Measurements from ENCODE around the gene TMEM53. TPM values are rescaled to one million over a fixed set of nuclear protein-coding genes. Genes with fewer than 3 reads are reported as not detected.

The TMEM53 gene
- total RNA-seq, 5 donors from 2014 or later (not counting 1 experiment from before 2014, with no cell fraction given) = 1.1 to 2.8 (median 2.2) TPM

DNA sequence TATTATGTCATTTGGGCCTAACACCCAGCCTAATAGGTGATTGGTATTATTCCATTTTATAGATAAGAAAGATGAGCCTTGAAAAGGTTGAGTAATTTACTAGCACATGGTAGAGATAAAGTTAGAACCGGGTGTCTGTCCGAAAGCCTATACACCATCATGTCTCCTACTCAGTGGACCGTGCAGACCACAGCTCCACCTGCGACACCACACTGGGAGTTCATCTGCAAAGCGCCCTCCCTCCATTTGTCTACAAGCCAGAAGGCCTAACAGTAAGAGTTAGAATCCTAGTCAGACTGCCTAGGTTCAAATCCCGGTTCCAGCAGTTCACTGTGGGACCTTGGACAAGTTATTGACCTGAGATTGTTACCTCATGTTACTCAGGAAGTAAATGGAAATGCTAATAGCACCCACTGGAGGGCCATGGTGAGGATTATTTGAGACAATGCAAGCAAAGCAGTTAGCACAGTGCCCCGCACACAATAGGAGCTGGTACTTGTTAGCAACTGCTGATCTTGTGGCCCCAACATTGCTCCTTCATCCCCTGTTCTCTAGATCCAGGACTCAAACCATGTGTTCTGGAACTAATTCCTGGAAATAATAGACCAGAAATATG, 20.7 kb upstream of the TMEM53 start:
- DNase-seq (no peak), ATAC-seq (replicated peaks in 1 of 4) (no peak)
- WGBS (ENCODE audit: insufficient coverage) = 83% methylated on average over 2 of the region's 7 CpGs
- Histone ChIP-seq H3K36me3 (ENCODE audit: control insufficient read depth in 2 of 2, extremely low read depth in 1 of 2, insufficient read depth in 1 of 2, low read length in 1 of 2) (no peaks in the 10 kb centered on the region), H3K4me3 (ENCODE audit: control insufficient read depth in 1 of 2, extremely low read depth in 1 of 2, low read length in 1 of 2) (no peak overlapping the region), H3K4me1 (ENCODE audit: control insufficient read depth in 1 of 2, extremely low read depth in 1 of 2, insufficient read depth in 2 of 2, low read length in 2 of 2) (peaks cover 15 to 18% of the 10 kb centered on the region in 2 experiments), H3K9me3 (no peaks in the 10 kb centered on the region), H3K27ac (ENCODE audit: low read length) (no peak overlapping the region), H3K27me3 (replicated peaks in 1 of 2; ENCODE audit: control insufficient read depth in 2 of 2, extremely low read depth in 1 of 2, insufficient read depth in 2 of 2, low read length in 1 of 2) (peaks cover 0 to 2% of the 10 kb centered on the region in 2 experiments)
- Mint-ChIP-seq H3K27ac (no peak overlapping the region), H3K4me3 (no peak overlapping the region), H3K4me1 (peaks cover 14 to 25% (median 15%) of the 10 kb centered on the region in 3 donors), H3K9me3 (no peaks in the 10 kb centered on the region), H3K27me3 (peaks cover 0 to 5% of the 10 kb centered on the region in 2 donors), H3K36me3 (no peaks in the 10 kb centered on the region)
- CTCF ChIA-PET = no interaction called here
- POLR2A ChIA-PET = interaction anchor here in 1 of 2 donors (0.7 kb wide), 1 partner anchor 31 kb away, joined by 6 read pairs; no protein-coding TSS in a partner anchor

DNA sequence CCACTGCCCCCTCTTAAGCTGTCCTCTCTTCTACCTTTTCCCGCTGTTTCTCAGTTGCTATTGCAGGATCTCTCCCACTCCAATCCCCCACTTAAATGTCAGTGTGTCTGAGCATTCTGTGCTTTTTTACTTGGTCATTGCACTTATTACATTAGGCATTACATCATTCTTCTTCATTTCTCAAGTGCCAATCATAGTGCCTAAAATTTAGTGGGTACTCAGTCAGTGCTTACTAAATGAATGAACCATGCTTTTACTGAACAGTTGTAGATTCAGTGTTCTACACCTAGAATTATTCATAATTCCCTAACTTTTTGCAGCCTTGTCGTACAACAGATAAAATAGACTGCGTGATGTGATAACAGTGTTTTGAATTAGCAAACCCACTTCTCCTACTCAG, 19.6 kb upstream of the TMEM53 start:
- Histone ChIP-seq H3K36me3 (ENCODE audit: control insufficient read depth in 2 of 2, extremely low read depth in 1 of 2, insufficient read depth in 1 of 2, low read length in 1 of 2) (no peaks in the 10 kb centered on the region), H3K27me3 (replicated peaks in 1 of 2; ENCODE audit: control insufficient read depth in 2 of 2, extremely low read depth in 1 of 2, insufficient read depth in 2 of 2, low read length in 1 of 2) (peaks cover 0 to 2% of the 10 kb centered on the region in 2 experiments), H3K4me1 (ENCODE audit: control insufficient read depth in 1 of 2, extremely low read depth in 1 of 2, insufficient read depth in 2 of 2, low read length in 2 of 2) (peaks cover 15 to 18% of the 10 kb centered on the region in 2 experiments), H3K4me3 (ENCODE audit: control insufficient read depth in 1 of 2, extremely low read depth in 1 of 2, low read length in 1 of 2) (no peak overlapping the region), H3K27ac (ENCODE audit: low read length) (no peak overlapping the region), H3K9me3 (no peaks in the 10 kb centered on the region)
- ChIA-PET CTCF (no interaction called here), POLR2A (no interaction called here)
- no peaks in the 10 kb centered on the region for H3K9me3 Mint-ChIP-seq
- ATAC-seq (replicated peaks in 1 of 4) = no peak
- peaks cover 0 to 5% of the 10 kb centered on the region in 2 donors for H3K27me3 Mint-ChIP-seq
- WGBS (ENCODE audit: insufficient coverage) = 100% methylated on average over 1 of the region's 3 CpGs
- peaks cover 14 to 25% (median 15%) of the 10 kb centered on the region in 3 donors for H3K4me1 Mint-ChIP-seq
- no peak overlapping the region for H3K27ac Mint-ChIP-seq
- DNase-seq = no peak
- H3K36me3 Mint-ChIP-seq = no peaks in the 10 kb centered on the region
- H3K4me3 Mint-ChIP-seq = no peak overlapping the region

GRCh38 chr1:44693159-44693558, 18.9 kb upstream of the TMEM53 start:
- H3K4me1 Mint-ChIP-seq = peaks cover 14 to 25% (median 15%) of the 10 kb centered on the region in 3 donors
- no peak overlapping the region for H3K27ac ChIP-seq (ENCODE audit: low read length)

GRCh38 chr1:44689447-44689765, 15.1 kb upstream of the TMEM53 start:
- POLR2A ChIA-PET = no interaction called here

More at GRCh38 chr1:44693159-44693558, 18.9 kb upstream of the TMEM53 start:
- CTCF ChIA-PET = no interaction called here
- no peak overlapping the region for H3K27ac Mint-ChIP-seq
- H3K9me3 ChIP-seq = no peaks in the 10 kb centered on the region
- H3K4me1 ChIP-seq (ENCODE audit: control insufficient read depth in 1 of 2, extremely low read depth in 1 of 2, insufficient read depth in 2 of 2, low read length in 2 of 2) = peaks cover 15 to 18% of the 10 kb centered on the region in 2 experiments
- peaks cover 0 to 5% of the 10 kb centered on the region in 2 donors for H3K27me3 Mint-ChIP-seq
- H3K4me3 Mint-ChIP-seq = no peak overlapping the region
- ATAC-seq (replicated peaks in 1 of 4) = no peak
- no peaks in the 10 kb centered on the region for H3K36me3 Mint-ChIP-seq
- H3K36me3 ChIP-seq (ENCODE audit: control insufficient read depth in 2 of 2, extremely low read depth in 1 of 2, insufficient read depth in 1 of 2, low read length in 1 of 2) = no peaks in the 10 kb centered on the region
- no peaks in the 10 kb centered on the region for H3K9me3 Mint-ChIP-seq
- POLR2A ChIA-PET = no interaction called here
- H3K27me3 ChIP-seq (replicated peaks in 1 of 2; ENCODE audit: control insufficient read depth in 2 of 2, extremely low read depth in 1 of 2, insufficient read depth in 2 of 2, low read length in 1 of 2) = peaks cover 0 to 2% of the 10 kb centered on the region in 2 experiments
- no peak overlapping the region for H3K4me3 ChIP-seq (ENCODE audit: control insufficient read depth in 1 of 2, extremely low read depth in 1 of 2, low read length in 1 of 2)
- DNase-seq = no peak
- WGBS (ENCODE audit: insufficient coverage) = no CpG with 5 or more reads among the region's 2 CpGs

DNA sequence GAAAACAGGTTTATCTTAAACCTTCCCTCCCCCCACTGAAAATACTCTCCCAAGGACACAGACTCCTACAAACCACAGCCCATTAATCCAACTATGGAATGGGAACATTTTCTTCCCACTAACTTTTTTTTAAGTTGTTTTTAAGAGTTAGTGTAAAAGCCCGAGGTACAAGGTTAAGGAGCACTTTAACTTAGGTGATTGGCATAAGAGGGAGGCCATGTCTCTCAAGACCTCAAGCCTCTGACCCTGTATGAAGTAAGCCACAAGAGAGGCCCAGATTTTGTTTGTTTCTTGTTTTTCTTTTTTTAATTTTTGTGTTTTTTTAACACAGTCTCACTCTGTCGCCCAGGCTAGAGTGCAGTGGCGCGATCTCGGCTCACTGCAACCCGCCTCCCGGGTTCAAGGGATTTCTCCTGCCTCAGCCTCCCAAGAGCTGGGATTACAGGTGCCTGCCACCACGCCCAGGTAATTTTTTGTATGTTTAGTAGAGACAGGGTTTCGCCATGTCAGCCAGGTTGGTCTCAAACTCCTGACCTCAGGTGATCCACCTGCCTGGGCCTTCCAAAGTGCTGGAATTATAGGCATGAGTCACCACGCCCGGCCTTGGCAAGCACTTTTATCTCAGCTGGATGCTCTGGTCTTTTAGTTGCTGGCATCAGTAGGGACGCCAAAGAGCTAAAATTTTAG, 14.6 kb upstream of the TMEM53 start:
- H3K9me3 Mint-ChIP-seq = no peaks in the 10 kb centered on the region
- DNase-seq = no peak
- CTCF ChIA-PET = interaction anchor here in 1 of 2 donors (0.6 kb wide), 1 partner anchor 1039 kb away, joined by 3 read pairs; no protein-coding TSS in a partner anchor
- H3K4me1 Mint-ChIP-seq = peaks cover 0 to 6% (median 0%) of the 10 kb centered on the region in 3 donors
- Histone ChIP-seq H3K36me3 (ENCODE audit: control insufficient read depth in 2 of 2, extremely low read depth in 1 of 2, insufficient read depth in 1 of 2, low read length in 1 of 2) (no peaks in the 10 kb centered on the region), H3K4me1 (ENCODE audit: control insufficient read depth in 1 of 2, extremely low read depth in 1 of 2, insufficient read depth in 2 of 2, low read length in 2 of 2) (no peaks in the 10 kb centered on the region), H3K27ac (ENCODE audit: low read length) (no peak overlapping the region), H3K27me3 (replicated peaks in 1 of 2; ENCODE audit: control insufficient read depth in 2 of 2, extremely low read depth in 1 of 2, insufficient read depth in 2 of 2, low read length in 1 of 2) (peaks cover 0 to 2% of the 10 kb centered on the region in 2 experiments), H3K4me3 (ENCODE audit: control insufficient read depth in 1 of 2, extremely low read depth in 1 of 2, low read length in 1 of 2) (no peak overlapping the region), H3K9me3 (no peaks in the 10 kb centered on the region)
- POLR2A ChIA-PET = no interaction called here
- H3K36me3 Mint-ChIP-seq = no peaks in the 10 kb centered on the region
- no peak overlapping the region for H3K4me3 Mint-ChIP-seq
- no peak overlapping the region for H3K27ac Mint-ChIP-seq
- ATAC-seq (replicated peaks in 1 of 4) = no peak
- 85% methylated on average over 6 of the region's 12 CpGs for WGBS (ENCODE audit: insufficient coverage)
- peaks cover 0 to 5% of the 10 kb centered on the region in 2 donors for H3K27me3 Mint-ChIP-seq

More at GRCh38 chr1:44689447-44689765, 15.1 kb upstream of the TMEM53 start:
- peaks cover 0 to 3% (median 0%) of the 10 kb centered on the region in 3 donors for H3K4me1 Mint-ChIP-seq
- DNase-seq (no peak), ATAC-seq (replicated peaks in 1 of 4) (no peak)
- WGBS (ENCODE audit: insufficient coverage) = 100% methylated on average over 1 of the region's 3 CpGs
- Histone ChIP-seq H3K9me3 (no peaks in the 10 kb centered on the region), H3K27ac (ENCODE audit: low read length) (no peak overlapping the region), H3K27me3 (replicated peaks in 1 of 2; ENCODE audit: control insufficient read depth in 2 of 2, extremely low read depth in 1 of 2, insufficient read depth in 2 of 2, low read length in 1 of 2) (peaks cover 0 to 2% of the 10 kb centered on the region in 2 experiments), H3K36me3 (ENCODE audit: control insufficient read depth in 2 of 2, extremely low read depth in 1 of 2, insufficient read depth in 1 of 2, low read length in 1 of 2) (no peaks in the 10 kb centered on the region), H3K4me3 (ENCODE audit: control insufficient read depth in 1 of 2, extremely low read depth in 1 of 2, low read length in 1 of 2) (no peak overlapping the region), H3K4me1 (ENCODE audit: control insufficient read depth in 1 of 2, extremely low read depth in 1 of 2, insufficient read depth in 2 of 2, low read length in 2 of 2) (no peaks in the 10 kb centered on the region)
- no peaks in the 10 kb centered on the region for H3K9me3 Mint-ChIP-seq
- H3K4me3 Mint-ChIP-seq = no peak overlapping the region
- peaks cover 0 to 5% of the 10 kb centered on the region in 2 donors for H3K27me3 Mint-ChIP-seq
- CTCF ChIA-PET = interaction anchor here in 1 of 2 donors (0.6 kb wide), 1 partner anchor 1039 kb away, joined by 3 read pairs; no protein-coding TSS in a partner anchor
- H3K36me3 Mint-ChIP-seq = no peaks in the 10 kb centered on the region
- H3K27ac Mint-ChIP-seq = no peak overlapping the region

DNA sequence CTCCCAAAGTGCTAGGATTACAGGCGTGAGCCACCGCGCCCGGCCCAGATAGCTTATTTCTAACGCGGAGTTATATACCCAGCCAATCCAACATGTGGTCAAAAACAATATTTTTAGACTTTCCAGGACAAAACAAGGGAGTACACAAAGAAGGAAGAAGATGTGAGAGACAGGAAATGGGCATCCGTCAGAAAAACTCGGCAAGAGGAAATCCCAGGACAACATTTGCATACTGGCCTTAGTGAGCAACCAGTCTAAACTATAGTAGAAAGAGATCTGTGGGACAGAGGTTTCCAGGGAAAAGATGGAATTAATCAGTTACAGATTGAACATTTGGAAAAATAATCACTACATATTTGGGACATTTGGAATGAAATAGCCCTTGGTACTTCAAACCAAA, 11.6 kb upstream of the TMEM53 start:
- ATAC-seq (replicated peaks in 1 of 4) = no peak
- Histone ChIP-seq H3K27ac (ENCODE audit: low read length) (no peak overlapping the region), H3K36me3 (ENCODE audit: control insufficient read depth in 2 of 2, extremely low read depth in 1 of 2, insufficient read depth in 1 of 2, low read length in 1 of 2) (no peaks in the 10 kb centered on the region), H3K27me3 (replicated peaks in 1 of 2; ENCODE audit: control insufficient read depth in 2 of 2, extremely low read depth in 1 of 2, insufficient read depth in 2 of 2, low read length in 1 of 2) (peaks cover 0 to under 1% of the 10 kb centered on the region in 2 experiments), H3K4me1 (ENCODE audit: control insufficient read depth in 1 of 2, extremely low read depth in 1 of 2, insufficient read depth in 2 of 2, low read length in 2 of 2) (no peaks in the 10 kb centered on the region), H3K4me3 (ENCODE audit: control insufficient read depth in 1 of 2, extremely low read depth in 1 of 2, low read length in 1 of 2) (no peak overlapping the region), H3K9me3 (no peaks in the 10 kb centered on the region)
- no peaks in the 10 kb centered on the region for H3K36me3 Mint-ChIP-seq
- ChIA-PET POLR2A (no interaction called here), CTCF (no interaction called here)
- DNase-seq = no peak
- H3K9me3 Mint-ChIP-seq = no peaks in the 10 kb centered on the region
- H3K27ac Mint-ChIP-seq = no peak overlapping the region
- WGBS (ENCODE audit: insufficient coverage) = no CpG with 5 or more reads among the region's 8 CpGs
- H3K27me3 Mint-ChIP-seq = no peaks in the 10 kb centered on the region
- peaks cover 0 to 6% (median 0%) of the 10 kb centered on the region in 3 donors for H3K4me1 Mint-ChIP-seq
- H3K4me3 Mint-ChIP-seq = no peak overlapping the region

Measured in T-cell (primary cell).